ENCODE data around the gene PRKN.

Gene PRKN

GRCh38 chr6:161549977-161550655 is 1177.5 kb downstream of the PRKN start:
- no peak for DNase-seq

DNA sequence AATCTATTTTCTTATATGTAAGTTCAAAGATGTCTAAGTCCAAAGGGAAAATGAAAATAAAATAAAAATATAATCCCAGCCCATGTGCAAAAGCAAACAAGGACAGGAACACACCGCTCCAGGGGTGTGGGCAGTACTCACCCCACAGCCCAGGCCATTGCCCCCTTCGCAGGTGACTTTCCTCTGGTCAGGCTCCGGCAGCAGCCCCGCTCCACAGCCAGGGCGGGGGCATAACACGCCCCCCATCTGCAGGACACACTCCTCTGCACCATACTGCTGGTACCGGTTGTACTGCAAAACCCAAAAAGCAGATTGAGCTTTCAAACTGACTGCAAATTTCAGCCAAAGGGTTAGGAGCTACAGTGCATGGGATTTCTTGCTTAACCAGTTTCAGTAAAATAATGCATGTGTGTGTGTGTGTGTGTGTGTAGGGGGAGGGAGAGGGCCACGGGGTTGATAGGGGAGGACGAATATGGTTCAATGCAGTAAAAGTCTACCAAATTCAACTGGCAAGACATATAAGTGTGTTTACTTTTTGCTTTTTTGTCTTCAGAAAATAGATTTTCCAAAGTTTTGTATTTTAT is 1178.8 kb downstream of the PRKN start:
- DNase-seq, result no peak

- DNase-seq, result no peak
Measured at GRCh38 chr6:161547617-161548016, 1179.9 kb downstream of the PRKN start.

DNA sequence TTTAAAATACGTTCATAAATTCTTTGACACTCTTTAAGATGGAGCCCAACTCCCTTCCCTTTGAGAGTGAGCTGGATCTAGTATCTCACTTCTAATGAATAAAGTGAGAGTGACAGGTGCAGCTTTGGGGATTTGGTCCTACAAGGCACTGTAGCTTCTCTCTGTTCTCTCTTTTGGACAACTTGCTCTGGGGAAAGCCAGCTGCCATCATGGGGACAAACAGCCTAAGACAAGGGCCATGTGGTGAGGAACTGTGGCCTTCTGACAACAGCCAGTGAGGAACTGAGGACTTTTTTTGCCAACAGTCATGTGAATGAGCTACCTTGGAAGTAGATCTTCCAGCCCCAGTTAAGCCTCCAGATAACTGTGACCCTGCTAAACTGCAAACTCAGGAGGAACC is 1180.9 kb downstream of the PRKN start:
- no peak for DNase-seq

DNA sequence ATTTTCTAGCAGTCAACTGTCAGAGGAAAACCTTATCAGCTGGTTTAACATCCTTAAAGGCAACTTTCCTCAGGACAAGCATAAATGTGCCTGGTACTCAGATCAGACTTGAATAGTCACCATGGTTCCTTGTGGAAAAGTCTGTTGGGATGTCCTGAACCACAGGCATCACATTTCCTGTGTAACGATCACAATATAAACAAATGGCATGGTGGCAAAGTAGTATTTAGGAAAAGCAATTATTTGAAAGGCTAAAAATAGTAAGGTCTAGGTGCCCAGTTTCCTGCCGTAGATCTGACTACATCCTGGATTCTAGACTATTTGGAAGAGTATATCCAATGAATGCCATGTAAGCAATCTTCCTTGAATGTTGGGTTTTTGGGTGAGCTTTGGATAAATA is 1181.8 kb downstream of the PRKN start:
- DNase-seq, result no peak

GRCh38 chr6:161544801-161545480 is 1182.6 kb downstream of the PRKN start:
- no peak for DNase-seq

GRCh38 chr6:161543684-161544309 is 1183.8 kb downstream of the PRKN start:
- DNase-seq, result no peak

DNA sequence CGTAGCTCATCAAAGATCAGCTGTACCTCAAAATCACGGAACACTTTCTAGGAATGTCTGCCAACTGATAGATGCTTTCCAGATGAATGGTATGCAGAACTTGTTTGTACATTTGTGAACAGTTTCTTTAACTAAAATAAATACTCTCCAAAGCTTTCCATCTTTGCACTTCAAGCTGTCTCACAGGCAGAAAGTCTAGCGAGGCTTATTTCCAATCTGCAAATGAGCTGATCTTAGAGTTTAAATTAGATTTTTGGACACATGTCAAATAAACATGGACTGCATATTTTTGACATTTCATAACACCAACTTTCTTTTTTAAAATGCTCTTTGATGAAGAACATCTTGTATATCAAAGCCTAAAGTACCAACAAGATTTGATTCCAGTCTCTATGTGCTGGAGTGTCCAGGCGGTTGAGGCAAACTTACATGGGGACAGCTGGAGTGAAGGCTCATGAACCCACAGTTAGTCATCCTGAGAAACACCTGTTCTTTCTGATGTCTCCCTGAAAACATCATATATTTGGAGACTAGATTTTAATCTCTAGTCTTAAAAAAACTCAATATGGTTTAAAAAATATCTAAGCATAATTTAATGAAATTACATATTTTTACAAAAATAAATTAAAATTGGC is 1185.1 kb downstream of the PRKN start:
- no peak for DNase-seq

GRCh38 chr6:161540532-161540931 is 1187.0 kb downstream of the PRKN start:
- DNase-seq, result no peak

- no peak for DNase-seq
Measured at GRCh38 chr6:161536224-161536630, 1191.3 kb downstream of the PRKN start.

GRCh38 chr6:161534264-161534873 is 1193.2 kb downstream of the PRKN start:
- no peak for DNase-seq

GRCh38 chr6:161533266-161533665 is 1194.3 kb downstream of the PRKN start:
- DNase-seq, result no peak

DNA sequence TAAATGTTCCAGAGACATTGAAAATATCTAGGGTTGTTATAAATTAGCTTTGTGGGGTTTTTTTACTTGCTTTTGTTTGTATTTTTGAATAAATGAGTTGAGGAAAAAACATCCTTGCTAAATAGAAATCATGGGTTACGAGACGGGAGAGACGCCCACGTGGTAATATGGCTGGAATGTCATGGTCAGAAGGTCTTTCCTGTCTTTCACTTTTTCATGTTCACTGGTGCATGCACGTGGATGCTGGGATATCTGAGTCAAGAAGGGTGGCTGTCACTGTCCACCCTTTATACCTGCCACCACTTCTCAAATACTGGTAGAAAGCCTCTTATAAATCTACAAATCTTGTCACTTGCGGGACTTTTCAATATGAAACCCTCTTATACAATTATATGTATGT is 1195.0 kb downstream of the PRKN start:
- DNase-seq, result no peak

DNA sequence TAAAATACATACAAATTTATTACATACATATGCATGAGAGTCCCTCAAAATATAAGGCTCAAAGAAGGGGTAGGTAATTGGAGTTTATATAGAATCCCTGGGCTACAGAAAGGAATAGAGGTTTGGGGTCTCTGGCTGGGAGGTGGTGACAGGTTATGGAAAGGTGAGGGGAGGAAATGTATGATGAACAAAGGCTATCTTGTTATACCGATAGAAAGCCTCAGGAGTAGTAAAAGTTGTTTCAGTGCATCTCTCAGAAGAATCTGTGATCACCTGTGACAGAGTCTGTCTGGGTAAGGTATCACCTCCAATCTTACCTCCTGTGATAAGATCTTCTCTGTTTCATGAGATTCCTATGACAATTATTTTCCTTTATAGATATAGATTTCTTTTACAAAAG is 1200.8 kb downstream of the PRKN start:
- DNase-seq, result no peak

GRCh38 chr6:161523362-161523761 is 1204.2 kb downstream of the PRKN start:
- DNase-seq, result no peak

- DNase-seq, result no peak
Measured at GRCh38 chr6:161522276-161522675, 1205.3 kb downstream of the PRKN start.

- DNase-seq, result no peak
Measured at GRCh38 chr6:161511447-161512095, 1216.0 kb downstream of the PRKN start.

DNA sequence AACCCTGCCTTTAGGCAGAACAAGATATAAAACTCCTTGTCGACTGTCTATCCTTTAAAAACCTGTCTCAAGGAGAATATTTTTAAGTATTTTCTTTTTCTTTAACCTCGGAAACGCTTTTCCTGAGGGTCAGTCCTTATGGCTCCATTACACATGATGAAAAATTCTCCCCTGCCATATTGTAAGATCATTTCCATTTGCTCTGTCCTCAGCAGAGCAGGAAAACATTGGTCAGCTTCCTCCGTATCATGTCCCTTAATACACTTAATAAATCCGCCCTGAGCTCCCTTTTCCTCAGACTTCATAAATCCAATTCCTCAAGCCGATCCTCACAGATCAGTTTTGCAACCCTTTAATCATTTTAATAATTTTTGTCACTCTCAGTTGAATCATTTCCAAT is 1219.2 kb downstream of the PRKN start:
- DNase-seq, result no peak

- no peak for DNase-seq
Measured at GRCh38 chr6:161507375-161507774, 1220.2 kb downstream of the PRKN start.

GRCh38 chr6:161503570-161503969 is 1224.0 kb downstream of the PRKN start:
- DNase-seq, result no peak

DNA sequence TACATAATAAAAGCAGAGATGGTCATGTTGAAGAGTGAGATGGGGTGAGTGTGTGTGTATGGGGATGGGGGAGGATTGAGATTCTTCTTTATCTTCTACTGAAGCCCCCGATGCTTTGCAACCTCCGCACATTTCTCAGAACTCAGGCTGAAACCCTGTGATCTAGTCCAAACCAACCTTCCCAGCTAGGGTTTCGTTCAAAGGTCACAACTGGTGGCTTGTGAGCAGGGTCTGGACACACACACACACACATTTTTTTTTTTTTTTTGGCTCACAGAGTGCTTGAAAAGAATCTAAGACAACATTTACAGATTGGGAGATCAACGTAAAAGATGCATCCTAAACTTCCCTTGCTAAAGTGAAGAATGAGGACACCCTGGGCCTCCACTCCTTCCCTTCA is 1228.7 kb downstream of the PRKN start:
- DNase-seq, result no peak

- no peak for DNase-seq
Measured at GRCh38 chr6:161498359-161498758, 1229.2 kb downstream of the PRKN start.

DNA sequence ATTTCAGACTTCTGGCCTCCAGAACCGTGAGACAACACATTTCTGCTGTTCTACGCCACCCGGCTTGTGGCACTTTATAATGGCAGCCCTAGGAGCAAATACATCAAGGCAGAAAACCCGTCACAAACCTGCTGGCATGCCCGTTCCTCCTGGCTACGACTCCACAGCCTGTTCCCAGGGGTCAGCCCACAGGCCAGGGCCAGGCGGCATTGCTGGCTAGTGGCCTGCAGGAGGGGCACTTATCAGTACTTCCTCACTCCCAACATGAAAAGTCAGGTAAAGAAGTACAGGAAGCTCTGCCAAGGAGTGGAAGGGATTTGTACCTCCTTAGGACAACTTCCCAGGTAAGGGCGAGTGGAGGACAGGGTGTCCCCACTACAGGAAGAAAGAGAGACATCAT is 1230.6 kb downstream of the PRKN start:
- DNase-seq, result no peak

Measured in NCI-H774 (cell line).